Measurements from ENCODE around the gene SLC1A2.

The SLC1A2 gene

DNA sequence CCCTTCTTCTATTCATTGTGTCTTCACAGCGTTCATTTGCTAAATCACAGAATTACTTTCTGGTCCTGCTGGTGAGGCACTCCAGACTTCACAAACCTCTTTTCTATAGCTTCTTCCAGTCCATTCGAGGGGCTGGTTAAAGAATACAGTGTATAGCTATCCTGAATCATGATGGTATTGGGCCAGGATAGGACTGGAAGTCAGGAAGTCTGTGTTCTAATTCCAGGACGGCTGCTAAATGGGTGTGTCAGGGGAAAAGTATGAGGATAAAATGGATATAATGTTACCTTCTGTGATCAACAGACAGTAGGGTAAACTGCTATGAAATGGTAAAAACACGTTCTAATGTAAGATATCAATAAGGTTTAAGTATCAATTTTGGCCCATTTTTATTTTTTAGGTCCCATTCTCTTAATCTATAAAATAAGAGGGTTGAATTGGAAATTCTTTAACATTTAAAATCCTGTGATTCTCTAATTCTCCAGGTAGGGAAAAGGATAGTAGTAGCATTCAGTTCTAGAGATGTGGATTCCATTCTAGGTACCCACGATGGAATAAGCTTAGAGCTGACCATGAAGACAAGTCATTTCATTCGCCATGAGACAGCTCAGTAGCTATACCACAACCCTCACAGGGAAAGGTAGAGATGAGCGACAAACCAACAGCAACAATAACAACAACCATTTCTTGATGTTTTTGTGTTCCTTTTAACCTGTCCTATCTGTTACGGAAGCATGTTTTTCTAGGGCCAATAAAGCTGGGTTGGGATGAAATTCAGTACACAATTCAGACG is 96.1 kb downstream of the SLC1A2 start:
- no peak for DNase-seq

DNA sequence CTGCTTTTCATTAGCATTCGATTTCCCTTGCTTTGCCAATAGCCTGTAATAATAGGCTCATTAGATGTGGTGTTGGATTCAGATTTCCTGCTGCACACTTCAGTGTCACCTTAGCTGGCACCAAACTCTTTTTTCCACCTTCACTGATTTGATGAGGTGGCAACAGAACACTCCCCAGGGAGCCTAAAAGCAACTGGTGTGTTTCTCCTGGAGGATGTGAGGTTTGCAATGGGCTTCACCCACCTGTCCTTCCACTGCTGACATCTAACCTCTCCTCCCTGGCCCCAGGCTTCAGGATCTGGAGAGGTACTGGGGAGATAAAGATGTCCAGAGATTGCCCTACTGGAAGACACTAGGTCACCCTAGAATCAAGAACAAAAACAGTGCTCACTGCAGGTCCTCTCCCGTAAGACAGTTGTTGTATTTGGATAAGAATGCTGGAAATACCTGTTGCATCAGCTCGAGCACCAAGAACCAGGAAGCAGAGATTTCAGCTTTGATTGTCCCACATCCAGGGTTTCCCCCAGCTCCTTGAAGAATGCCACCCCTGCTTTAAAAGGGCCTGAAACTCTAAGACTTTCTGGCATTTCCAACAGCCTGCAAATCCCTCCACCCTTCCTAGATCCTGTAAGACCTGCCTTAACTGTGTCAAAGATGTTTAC is 96.9 kb downstream of the SLC1A2 start:
- DNase-seq = no peak

DNA sequence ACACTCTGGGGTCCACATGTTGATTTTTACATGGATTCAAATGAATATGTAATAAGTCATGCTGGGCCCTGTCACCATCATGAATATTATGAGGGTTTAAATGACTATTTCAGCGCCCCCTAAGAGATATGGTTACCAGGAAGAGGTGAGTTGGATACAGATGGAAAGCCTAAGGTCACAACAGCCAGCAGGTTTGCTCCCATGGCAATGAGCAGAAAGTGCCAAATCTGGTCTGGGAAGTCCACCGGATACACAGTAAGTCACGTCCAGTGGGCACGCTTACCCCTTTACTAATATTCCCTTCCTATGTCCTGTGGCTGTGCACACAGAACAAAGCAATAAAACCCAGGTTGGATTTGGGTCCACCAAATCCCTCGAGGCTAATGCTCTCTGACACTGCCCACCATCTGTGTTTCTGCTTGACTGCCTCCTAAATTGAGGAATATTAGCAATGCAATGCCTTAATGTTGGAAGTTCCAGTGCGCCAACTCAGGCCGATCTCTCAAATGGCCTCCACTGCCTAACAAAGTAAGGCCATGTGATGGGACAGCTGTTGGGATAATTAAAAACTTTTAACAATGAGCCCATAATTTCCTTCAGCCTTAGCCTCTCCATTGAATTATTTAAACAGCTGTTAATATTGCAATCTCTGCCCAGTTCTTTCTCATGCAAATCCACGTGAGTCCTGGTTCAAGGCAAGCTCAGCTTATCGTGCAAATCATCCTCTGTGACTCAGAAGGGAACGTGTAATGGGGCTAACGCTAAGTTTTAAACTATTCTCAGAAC is 97.6 kb downstream of the SLC1A2 start:
- DNase-seq = no peak

DNA sequence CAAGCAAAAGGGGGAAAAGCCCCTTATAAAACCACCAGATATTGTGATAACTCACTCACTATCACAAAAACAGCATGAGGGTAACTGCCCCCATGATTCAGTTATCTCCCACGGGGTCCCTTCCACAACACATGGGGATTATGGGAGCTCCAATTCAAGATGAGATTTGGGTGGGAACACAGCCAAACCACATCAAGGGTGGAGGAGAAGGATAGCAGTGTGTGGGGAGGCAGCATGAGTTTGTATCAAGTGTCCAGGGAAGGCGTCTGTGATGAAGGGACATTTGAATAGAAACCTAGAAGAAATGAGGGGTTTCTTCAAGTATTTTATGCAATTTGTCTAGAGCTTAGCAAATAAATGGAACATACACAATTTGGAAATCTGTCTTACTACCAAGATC is 98.2 kb downstream of the SLC1A2 start:
- DNase-seq = no peak

DNA sequence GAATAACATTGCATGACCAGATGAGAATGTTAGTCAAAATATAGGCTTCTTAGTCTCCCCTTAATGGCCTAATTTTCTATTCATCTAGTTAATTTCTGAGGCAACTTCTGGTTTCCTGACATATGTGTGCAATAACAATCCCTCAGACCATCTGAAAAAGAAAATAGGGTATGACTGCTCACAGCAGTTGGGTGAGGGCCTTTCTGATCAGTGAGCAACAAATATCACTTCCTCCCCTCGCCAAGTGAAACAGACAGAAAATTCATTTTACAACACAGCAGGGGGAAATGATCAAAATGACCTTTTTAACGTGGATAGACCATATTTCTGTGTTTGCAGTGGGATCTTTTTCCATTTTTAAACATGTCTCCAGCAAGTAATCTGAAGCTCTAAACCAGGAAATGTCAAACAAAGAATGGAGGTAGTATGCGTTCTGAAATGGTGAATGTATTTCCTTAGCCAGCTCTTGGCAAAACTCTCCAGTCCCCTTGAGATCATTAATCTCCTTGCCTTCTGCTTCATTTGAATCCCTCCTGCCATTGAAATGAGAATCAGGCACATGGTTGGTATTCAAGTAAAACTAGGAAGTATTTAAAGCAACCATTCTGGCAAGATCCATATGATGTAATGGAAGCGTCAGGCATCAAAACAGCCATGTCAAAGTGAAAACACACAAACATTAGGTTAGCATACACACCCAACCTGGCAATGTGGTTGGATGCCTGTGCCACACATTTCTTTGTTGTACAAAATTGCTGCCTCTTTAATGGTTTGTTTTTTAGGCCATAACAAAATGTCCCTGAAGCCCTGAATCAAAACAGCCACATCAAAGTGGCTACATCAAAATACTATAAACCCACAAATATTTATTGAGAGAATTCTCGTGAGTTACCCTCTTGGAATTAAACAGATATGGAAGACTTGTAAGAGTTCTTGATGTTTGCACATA is 100.1 kb downstream of the SLC1A2 start:
- no peak for DNase-seq

DNA sequence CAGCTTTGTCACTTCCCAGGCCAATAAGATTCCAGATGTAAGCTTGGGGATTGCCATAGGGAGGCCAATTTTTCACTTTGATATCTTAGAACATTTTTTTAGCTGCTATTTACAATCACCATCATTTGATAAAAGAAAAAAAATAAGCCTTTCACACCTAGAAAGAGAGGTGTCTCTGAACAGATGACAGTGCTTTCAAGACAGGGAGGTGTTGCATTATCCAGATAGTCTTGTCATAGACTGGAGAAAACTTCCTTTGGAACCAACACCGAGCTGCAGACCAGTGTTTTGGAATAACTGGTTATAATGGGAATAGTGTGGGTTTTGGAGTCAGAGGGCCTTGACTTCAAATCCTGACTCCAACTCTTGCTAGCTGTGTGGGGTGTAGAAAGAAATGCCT is 101.0 kb downstream of the SLC1A2 start:
- no peak for DNase-seq

DNA sequence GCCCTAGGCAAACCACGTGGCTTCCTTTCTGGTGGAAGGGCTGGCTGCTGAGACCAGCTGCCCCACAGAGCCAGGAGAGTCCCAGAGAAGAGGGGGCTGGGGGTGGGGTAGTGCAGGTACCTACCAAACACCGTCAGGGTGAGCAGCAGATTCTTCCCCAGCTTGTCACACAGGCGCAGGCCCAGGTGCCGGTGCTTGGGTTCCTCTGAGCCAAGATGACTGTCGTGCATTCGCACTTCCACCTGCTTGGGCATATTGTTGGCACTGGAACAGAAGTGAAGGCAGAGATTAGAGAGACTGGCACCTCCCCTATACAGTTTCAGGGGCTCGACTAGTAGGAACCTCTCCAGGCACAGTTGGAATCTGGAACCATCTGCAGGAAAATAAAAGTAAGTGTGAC is 102.1 kb downstream of the SLC1A2 start:
- DNase-seq = no peak

DNA sequence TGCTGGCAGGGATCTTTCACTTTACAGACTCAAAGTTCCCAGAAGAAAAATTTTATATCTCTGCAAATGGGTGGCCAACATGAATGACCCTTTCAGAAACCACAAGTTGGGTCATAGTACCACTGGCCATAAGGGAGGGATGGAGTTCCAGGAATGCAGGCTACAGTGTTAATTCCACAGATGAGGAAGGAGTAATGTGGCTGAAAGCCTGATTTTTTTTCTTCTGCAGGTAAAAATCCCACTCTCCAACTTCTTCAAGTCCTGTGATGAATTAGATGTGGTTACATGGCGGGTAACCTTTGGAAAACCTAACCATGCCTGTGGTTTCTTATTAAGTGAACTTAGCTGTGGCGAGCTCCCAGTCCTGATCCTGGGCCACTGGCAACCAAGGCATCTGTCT is 103.2 kb downstream of the SLC1A2 start:
- DNase-seq = no peak

DNA sequence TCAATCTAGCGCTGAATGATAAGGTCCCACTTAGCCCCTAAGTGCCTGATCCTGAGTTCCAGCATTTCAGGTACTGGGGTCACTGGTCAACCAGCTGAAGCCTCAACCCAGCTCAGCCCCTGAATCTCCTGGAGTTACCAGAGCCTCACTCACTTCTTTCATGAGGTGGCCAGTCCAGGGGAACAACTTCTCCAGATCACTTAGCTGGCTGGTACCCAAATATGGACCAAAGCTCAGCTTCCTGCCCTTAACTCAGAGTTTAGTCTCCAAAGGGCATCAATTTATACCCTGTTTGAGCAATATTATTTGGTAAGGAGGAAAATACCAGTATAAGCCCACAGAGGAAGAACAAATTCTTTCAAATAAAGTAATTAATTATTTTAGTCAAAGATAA is 105.6 kb downstream of the SLC1A2 start:
- DNase-seq = no peak

DNA sequence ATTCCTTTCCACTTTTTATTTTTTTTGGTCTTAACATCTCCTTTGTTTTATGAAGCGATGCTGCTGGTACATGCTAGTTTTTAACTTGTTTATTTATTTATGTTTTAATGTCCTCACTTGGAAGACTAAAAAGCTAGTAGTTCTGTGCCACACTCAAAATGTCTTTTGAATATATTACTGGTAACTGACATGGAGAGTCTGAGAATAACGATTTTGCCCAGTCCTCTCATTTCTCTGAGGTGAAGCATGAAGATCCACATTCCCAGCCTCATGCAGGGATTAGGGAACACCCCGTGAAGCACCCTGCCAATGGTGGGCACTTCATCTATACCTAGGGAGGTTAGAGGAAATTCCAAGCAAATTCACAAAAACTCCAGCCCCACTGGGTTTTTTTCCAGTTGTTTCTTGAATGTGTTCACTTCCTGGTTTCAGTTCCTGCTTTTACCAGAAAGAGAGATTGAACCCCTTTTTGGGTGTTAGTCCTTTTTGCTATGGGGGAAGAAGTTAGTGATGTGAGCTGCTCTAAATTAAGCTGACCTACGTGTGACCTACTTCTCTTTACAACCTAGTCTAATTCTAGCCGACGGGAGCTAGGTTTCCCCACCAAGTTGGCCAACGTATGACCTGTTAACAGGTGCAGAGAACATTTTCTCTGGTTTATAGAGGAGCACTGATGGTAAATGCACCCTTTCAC is 106.1 kb downstream of the SLC1A2 start:
- DNase-seq = no peak

DNA sequence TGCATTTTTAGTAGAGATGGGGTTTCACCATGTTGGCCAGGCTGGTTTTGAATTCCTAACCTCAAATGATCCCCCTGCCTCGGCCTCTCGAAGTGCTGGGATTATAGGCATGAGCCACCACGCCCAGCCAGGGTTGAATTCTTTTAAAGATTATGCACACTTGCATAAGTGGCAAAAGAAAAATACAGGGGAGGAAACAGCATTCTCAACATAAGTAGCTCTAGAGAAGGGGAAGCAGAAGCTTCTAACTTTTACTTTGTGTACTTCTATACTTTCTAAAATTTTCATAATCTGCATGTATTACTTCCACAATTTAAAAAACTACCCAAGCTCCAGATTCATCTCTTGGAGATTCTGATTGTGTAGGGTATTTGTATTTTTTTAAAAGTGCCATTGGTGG is 108.0 kb downstream of the SLC1A2 start:
- no peak for DNase-seq

DNA sequence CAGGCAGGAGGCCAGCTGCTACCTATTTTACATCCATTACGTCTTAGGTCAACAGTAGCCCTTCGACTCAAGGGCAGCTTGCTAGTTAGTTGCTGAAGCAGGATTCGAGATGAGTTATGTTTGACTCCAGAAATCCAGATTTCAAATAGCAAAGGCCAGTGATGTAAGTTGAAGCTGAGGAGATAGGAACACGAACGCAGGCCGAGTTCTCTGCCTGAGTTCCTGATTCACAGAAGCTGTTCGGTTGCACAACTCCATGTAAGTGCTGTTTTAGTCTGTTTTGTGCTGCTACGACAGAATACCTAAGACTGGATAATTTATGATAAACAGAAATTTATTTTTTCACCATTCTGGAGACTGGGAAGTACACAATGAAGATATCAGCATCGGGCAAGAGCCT is 111.2 kb downstream of the SLC1A2 start:
- DNase-seq = no peak

DNA sequence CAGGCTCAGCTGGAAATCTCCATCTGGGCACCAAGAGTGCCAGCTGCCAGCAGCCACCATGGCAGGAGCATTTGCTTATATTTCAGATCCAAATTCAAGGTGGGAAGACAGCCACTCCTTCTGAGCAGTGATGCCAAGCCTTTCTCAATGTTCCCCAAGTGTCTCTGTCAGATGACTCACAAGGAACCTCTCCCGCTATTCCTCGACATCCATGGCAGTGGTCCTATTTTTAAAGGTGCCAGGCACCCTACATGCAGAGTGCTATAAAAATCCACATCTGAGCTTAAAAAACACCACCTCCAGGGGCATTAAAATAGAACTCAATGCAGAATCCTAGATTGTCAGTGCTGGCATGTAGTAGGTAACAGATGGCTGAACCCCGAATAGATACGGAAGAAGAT is 112.1 kb downstream of the SLC1A2 start:
- no peak for DNase-seq

DNA sequence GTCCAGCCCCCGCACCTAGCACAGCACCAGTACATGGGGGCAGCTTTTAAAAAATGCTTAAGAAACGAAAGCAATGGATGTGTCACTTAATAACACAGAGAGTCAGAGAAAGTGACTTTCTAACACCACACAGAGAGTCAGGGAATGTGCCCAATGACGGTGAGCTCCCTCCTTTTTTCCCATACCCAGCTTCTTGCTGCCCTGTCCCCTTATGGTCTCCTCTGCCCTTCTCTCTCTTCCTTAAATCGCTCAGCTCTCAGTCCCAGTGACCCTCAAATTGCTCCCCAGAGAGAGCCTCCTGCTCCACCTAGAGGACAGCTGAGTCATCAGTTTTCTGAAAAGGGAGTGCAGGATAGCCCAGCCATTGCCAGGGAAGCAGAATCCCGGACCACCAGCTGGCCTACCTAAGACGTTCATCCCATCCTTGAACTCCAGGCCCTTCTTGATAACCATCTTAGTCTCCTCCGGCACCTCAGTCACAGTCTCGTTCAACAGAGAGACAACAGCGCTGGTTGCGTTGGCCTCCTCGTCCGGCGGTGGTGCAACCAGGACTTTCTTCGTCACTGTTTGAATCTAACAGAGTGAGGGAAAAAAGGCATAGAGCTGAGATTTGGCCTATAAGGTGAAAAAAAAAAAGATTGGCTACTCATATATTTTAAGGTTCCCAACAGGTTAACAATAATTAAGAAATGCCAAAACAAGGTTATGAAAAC is 113.5 kb downstream of the SLC1A2 start:
- DNase-seq = peak; percentile 26

DNA sequence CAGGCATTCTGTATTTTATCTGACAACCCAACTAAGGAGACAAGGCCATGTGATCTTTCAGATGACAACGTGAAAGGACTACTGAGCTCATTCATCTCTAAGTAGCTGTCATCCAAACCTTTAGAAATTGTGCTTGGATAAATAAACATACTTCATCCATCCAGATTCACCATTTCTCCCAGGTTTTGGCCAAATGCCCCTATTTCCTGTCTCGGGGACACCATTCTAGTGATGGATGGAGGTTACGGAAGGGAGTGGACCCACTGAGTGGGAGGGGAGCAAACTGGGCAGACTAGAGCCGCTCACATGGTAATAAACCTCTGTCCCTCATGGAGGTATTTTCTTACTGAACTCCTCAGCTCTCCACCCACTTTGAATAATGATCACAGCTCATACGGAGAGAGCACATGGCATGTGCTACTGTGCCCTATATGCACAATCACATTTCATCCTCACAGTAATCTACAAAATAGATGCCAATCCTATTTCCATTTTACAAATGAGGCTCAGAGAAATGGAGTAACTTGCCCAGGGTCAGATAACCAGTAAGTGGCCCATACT is 114.4 kb downstream of the SLC1A2 start:
- no peak for DNase-seq

DNA sequence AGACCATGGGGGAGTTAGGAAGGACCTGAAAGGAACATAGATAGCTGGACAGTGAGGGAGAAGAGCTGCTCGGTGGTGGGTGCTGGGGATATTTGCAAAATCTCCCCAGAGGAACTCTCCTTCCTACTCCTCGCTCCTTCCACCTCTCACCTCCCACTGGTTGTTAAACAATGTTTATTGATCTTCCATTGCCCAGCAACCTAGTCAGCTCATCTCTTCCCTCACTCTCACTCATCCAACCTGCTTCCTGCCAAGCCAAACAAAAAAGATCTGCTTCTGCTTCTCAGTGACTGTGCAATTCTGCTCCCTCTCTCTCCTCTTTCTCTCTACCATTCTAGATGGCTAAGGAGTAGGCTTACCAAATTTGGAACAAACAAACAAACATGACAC is 115.0 kb downstream of the SLC1A2 start:
- no peak for DNase-seq

DNA sequence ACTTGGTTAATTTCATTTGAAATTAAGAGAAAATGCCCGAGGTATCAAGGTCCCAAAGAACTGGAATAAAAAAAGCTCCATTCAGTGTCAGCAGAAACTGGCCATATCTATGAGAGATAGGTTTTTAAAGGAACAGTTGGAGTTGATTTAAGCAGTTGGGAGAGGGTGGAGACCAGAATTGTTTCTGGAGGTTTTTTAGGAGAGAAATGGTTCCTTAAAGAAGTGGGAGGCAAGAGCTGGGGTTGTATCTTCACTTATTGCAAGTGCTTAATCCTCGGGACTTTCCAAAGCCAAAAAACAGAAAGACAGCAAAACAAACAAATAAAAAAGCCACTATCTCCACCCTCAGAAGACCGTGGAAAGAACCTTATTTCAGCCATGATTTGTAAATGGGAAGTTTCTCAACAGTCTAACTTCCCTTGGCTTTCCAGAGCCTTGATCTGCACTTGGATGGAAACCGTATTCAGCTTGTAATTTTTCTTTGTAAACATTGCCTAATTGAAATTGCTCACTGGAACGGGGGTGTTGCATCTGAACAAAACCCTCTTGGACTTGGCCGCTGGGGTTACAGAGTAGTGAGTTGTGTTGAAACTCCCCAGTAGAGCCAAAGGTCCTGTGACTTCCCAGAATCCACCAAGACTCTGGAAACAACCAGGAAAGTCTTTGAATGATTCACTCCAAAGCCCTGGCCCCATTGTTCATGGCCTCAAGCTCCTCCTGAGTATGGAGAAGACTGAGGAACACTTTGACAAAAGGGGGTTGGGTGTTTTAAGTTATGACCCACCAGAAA is 115.6 kb downstream of the SLC1A2 start:
- DNase-seq = no peak

DNA sequence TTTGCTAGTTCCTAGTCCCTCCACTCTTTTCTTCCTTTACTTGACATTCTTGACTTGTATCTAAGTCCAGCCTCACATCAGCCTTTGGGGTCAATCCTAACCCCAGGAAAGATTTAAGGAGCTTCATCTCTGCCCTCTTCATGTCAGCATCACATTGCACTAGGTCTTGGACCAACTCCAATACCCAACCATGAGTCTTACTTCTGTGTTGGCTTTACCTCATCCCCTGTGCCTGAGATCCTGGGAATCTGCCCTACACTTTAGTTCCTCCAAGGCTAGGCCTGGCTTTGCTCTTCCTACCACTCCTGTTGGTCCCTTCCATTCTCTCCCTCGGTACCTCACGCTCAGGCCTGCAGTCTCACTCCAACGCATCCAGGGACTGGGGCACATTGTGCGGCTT is 117.0 kb downstream of the SLC1A2 start:
- DNase-seq = no peak

DNA sequence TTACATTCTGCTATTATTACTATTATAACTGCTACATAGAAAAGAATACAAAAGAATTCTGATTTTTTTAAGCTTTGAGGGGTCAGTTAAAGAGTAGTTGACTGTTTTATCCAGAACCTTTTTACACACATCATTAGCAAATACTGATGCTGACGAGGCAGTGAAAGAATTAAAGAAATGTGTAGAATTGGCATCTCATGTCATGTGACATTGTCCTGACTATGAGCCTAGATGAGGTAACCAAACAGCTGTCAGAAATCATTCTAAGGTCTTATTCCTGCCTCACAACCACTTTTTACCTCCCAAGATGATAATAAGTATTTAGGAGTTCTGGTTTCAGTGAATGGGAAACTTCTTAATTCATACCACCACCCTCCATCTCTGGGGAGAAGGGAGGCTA is 121.0 kb downstream of the SLC1A2 start:
- no peak for DNase-seq

DNA sequence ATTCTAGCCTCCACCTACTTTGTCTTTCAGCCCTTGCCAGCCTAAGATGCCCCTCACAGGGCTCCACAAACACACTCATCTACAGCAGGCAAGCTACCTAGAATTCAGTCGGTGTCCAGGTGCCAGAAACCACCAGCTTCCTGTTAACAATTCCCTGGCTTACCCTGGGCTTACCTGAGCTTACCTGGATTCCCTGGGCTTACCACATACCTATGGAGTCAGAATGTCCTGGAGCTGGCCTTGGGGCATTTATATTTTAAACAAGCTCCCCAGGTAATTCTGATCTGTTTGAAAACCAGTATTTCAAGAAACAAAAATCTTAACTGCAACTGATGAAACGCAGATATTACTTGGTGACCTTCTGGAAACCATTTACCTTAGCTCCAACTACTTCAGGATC is 123.6 kb downstream of the SLC1A2 start:
- DNase-seq = no peak
